SH-SY5Y (cell line): ENCODE measurements around the gene SETBP1.

ENCODE experiments used
- GATA2 ChIP-seq: IDR thresholded peaks from 2 replicates; pipeline ENCODE4 v1.6.1; 2011; ENCODE audit warnings: mild to moderate bottlenecking, low read depth, low read length
- GATA3 ChIP-seq: IDR thresholded peaks from 2 replicates; pipeline ENCODE4 v1.6.1; 2011; ENCODE audit warnings: low read depth, mild to moderate bottlenecking, low read length, moderate library complexity

DNA sequence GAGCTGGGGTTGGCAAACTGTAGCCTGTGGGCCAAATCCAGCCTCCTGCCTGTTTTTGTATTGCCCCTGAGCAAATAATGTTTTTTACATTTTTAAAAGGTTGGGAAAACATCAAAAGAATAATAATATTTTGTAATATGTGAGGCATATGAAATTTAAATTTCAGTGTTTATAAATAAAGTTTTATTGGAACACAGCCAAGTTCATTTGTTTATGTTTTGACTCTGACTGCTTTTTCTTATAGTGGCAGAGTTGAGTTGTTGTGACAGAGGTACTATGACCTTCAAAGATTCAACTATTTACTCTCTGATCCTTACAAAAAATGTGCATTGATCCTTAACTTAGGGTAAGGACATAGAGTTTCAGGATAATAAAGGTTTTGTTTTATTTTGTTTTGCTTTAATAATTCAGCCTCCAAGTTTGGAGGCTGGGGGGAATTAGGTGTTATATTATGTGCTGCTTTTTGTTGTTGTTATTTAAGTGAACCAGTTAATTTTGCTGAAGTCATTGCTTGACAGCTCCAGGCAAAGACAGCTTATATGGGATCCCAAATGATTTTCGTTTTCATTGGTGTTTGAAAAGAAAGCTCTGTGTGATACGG, 24.5 kb downstream of the SETBP1 start:
- TF ChIP-seq GATA3 (no peak), GATA2 (no peak)
